Neural cell (in vitro differentiated cells): ENCODE data around the gene PLCB4. TPM values are rescaled to one million over a fixed set of nuclear protein-coding genes. Genes with fewer than 3 reads are reported as not detected.

Experiments
- H2AFZ ChIP-seq: fragments of 200-600, 300-800 bp; sonication (generic), shearing (Covaris generic); 2 replicates; pipeline ENCODE4 v1.6.0; 2014; ENCODE audit warnings: low read depth, mild to moderate bottlenecking, antibody characterized with exemption, low read length, moderate library complexity
- H3F3A ChIP-seq: fragments of 200-600 bp; shearing (Covaris generic); 2 replicates; pipeline ENCODE4 v1.6.1; 2016; ENCODE audit warnings: mild to moderate bottlenecking, moderate library complexity, mixed read lengths, antibody characterized with exemption, low read length; ENCODE audit not compliant: insufficient read depth, poor library complexity, severe bottlenecking
- H3K27ac ChIP-seq: fragments of 200-600, 300-800 bp; sonication (generic), shearing (Covaris generic); 2 replicates; pipeline ENCODE4 v1.5.1; 2014; ENCODE audit warnings: mild to moderate bottlenecking, low read length, moderate library complexity
- H3K27me3 ChIP-seq: fragments of 300-800, 200-600 bp; sonication (generic), shearing (Covaris generic); 2 replicates; pipeline ENCODE4 v1.6.0; 2014; ENCODE audit warnings: mild to moderate bottlenecking, low read depth, low read length, moderate library complexity; ENCODE audit not compliant: insufficient read depth
- H3K36me3 ChIP-seq: fragments of 300-800, 200-600 bp; sonication (generic), shearing (Covaris generic); 2 replicates; pipeline ENCODE4 v1.5.1; 2014; ENCODE audit warnings: mild to moderate bottlenecking, antibody characterized with exemption, low read length, moderate library complexity; ENCODE audit not compliant: insufficient read depth
- H3K4me2 ChIP-seq: fragments of 300-800, 200-600 bp; sonication (generic), shearing (Covaris generic); 2 replicates; pipeline ENCODE4 v1.6.0; 2014; ENCODE audit warnings: mild to moderate bottlenecking, low read length
- H3K4me3 ChIP-seq: fragments of 300-800, 200-600 bp; sonication (generic), shearing (Covaris generic); 2 replicates; pipeline ENCODE4 v1.5.1; 2014; ENCODE audit warnings: mild to moderate bottlenecking, low read length, moderate library complexity
- H3K79me2 ChIP-seq: fragments of 200-600 bp; shearing (Covaris generic); replicated peaks from 2 replicates; pipeline ENCODE4 v1.6.0; 2014; ENCODE audit warnings: mild to moderate bottlenecking, low read length, moderate library complexity; ENCODE audit not compliant: insufficient read depth
- H3K9ac ChIP-seq: fragments of 300-800, 200-600 bp; sonication (generic), shearing (Covaris generic); 2 replicates; pipeline ENCODE4 v1.6.1; 2016; ENCODE audit warnings: mild to moderate bottlenecking, low read length, mixed read lengths
- H3K9me2 ChIP-seq: fragments of 200-600 bp; shearing (Covaris generic); 2 replicates; pipeline ENCODE4 v1.6.1; 2016; ENCODE audit warnings: mild to moderate bottlenecking, low read length, mixed read lengths; ENCODE audit not compliant: insufficient read depth
- H3K9me3 ChIP-seq: fragments of 200-600, 300-800 bp; sonication (generic), shearing (Covaris generic); 2 replicates; pipeline ENCODE4 v1.6.1; 2016; ENCODE audit warnings: mild to moderate bottlenecking, mixed run types, low read length, moderate library complexity, mixed read lengths
- H4K20me1 ChIP-seq: fragments of 200-600 bp; shearing (Covaris generic); 2 replicates; pipeline ENCODE4 v1.6.1; 2016; ENCODE audit warnings: mild to moderate bottlenecking, mixed run types; ENCODE audit not compliant: insufficient read depth
- CTCF ChIP-seq: fragments of 450-650 bp; IDR thresholded peaks from 2 replicates; pipeline ENCODE4 v1.5.1; 2014; ENCODE audit warnings: antibody characterized with exemption, mild to moderate bottlenecking, moderate library complexity; ENCODE audit not compliant: poor library complexity, severe bottlenecking
- EP300 ChIP-seq: fragments of 450-650 bp; conservative IDR thresholded peaks from 2 replicates; pipeline ENCODE4 v1.6.1; 2014; ENCODE audit warnings: antibody characterized with exemption, mild to moderate bottlenecking, moderate library complexity; ENCODE audit not compliant: poor library complexity, severe bottlenecking
- EZH2 ChIP-seq: fragments of 200-600, 300-800 bp; shearing (Covaris generic), sonication (generic); IDR thresholded peaks from 2 replicates; pipeline ENCODE4 v1.6.1; 2014; ENCODE audit warnings: antibody characterized with exemption, low read length, borderline replicate concordance, mild to moderate bottlenecking; ENCODE audit not compliant: insufficient read depth, poor library complexity, severe bottlenecking
- MXI1 ChIP-seq: fragments of 450-650 bp; conservative IDR thresholded peaks from 2 replicates; pipeline ENCODE4 v1.6.1; 2014; ENCODE audit warnings: antibody characterized with exemption, mild to moderate bottlenecking; ENCODE audit not compliant: poor library complexity, severe bottlenecking
- POLR2AphosphoS5 ChIP-seq: IDR thresholded peaks from 2 replicates; pipeline ENCODE4 v1.6.1; 2012
- RAD21 ChIP-seq: fragments of 450-650 bp; conservative IDR thresholded peaks from 2 replicates; pipeline ENCODE4 v1.6.1; 2014; ENCODE audit warnings: antibody characterized with exemption, mild to moderate bottlenecking, moderate library complexity
- REST ChIP-seq: IDR thresholded peaks from 2 replicates; pipeline ENCODE4 v1.6.1; 2012; ENCODE audit warnings: borderline replicate concordance
- SMC3 ChIP-seq: fragments of 450-650 bp; conservative IDR thresholded peaks from 2 replicates; pipeline ENCODE4 v1.6.1; 2014; ENCODE audit warnings: antibody characterized with exemption, mild to moderate bottlenecking, moderate library complexity; ENCODE audit not compliant: poor library complexity
- polyA plus RNA-seq: library from polyadenylated mRNA; depleted of rRNA; stranded (reverse); fragments of >200 nt; gene quantifications from 2 replicates; pipeline ENCODE4 v1.2.3, GENCODE V29; 2014

PLCB4 gene
- polyA plus RNA-seq, 1 donor from 2014 or later: 13.1 TPM

- Histone ChIP-seq H3K79me2 (no peaks in the 10 kb centered on the region), H3K27me3 (no peaks in the 10 kb centered on the region)
Measured at GRCh38 chr20:9148291-9148690, 79.4 kb downstream of the PLCB4 start.

GRCh38 chr20:9149087-9149486 lies 80.2 kb downstream of the PLCB4 start:
- H3K9ac ChIP-seq: no peak overlapping the region
- H3K27me3 ChIP-seq: no peaks in the 10 kb centered on the region
- no peak overlapping the region for H3K4me3 ChIP-seq
- H3F3A ChIP-seq: no peaks in the 10 kb centered on the region
- H3K4me2 ChIP-seq: no peak overlapping the region
- H3K9me3 ChIP-seq: peaks cover 5% of the 10 kb centered on the region
- no peak overlapping the region for H3K27ac ChIP-seq
- no peaks in the 10 kb centered on the region for H4K20me1 ChIP-seq
- H2AFZ ChIP-seq: no peak overlapping the region
- no peaks in the 10 kb centered on the region for H3K79me2 ChIP-seq
- no peaks in the 10 kb centered on the region for H3K36me3 ChIP-seq
- H3K9me2 ChIP-seq: no peaks in the 10 kb centered on the region
- TF ChIP-seq REST (no peak), EZH2 (no peak), EP300 (no peak), POLR2AphosphoS5 (no peak), SMC3 (no peak), MXI1 (no peak), RAD21 (no peak)

More at GRCh38 chr20:9148291-9148690, 79.4 kb downstream of the PLCB4 start:
- H3K4me2 ChIP-seq: no peak overlapping the region
- H3K27ac ChIP-seq: no peak overlapping the region
- H3K9me2 ChIP-seq: no peaks in the 10 kb centered on the region
- H3K36me3 ChIP-seq: no peaks in the 10 kb centered on the region
- no peak overlapping the region for H3K4me3 ChIP-seq
- peaks cover 5% of the 10 kb centered on the region for H3K9me3 ChIP-seq
- no peak overlapping the region for H3K9ac ChIP-seq
- no peaks in the 10 kb centered on the region for H4K20me1 ChIP-seq
- H2AFZ ChIP-seq: no peak overlapping the region
- TF ChIP-seq REST (no peak), EZH2 (no peak), CTCF (no peak), RAD21 (no peak), MXI1 (no peak), POLR2AphosphoS5 (no peak), EP300 (no peak)
- H3F3A ChIP-seq: no peaks in the 10 kb centered on the region
